PFSK-1 (cell line): Measurements from ENCODE around the gene MCEE.

Experiments used
- POLR2AphosphoS5 ChIP-seq: IDR thresholded peaks from 2 replicates; pipeline ENCODE4 v1.6.1; 2012; ENCODE audit warnings: low read depth, mild to moderate bottlenecking, control low read depth, low read length, moderate library complexity
- SIN3A ChIP-seq: IDR thresholded peaks from 2 replicates; pipeline ENCODE4 v1.6.1; 2012; ENCODE audit warnings: mild to moderate bottlenecking, low read length, moderate library complexity, borderline replicate concordance; ENCODE audit not compliant: insufficient read depth

GRCh38 chr2:71153585-71154224, 23.7 kb upstream of the MCEE start:
- TF ChIP-seq SIN3A (no peak), POLR2AphosphoS5 (no peak)
